Measurements from ENCODE around the gene TBCD.

Gene TBCD

GRCh38 chr17:82860606-82861392, 108.9 kb downstream of the TBCD start:
- no peaks in the 10 kb centered on the region for H3K27me3 ChIP-seq (ENCODE audit: insufficient read depth, poor library complexity, severe bottlenecking)
- H3K9me3 ChIP-seq (ENCODE audit: severe bottlenecking) = no peaks in the 10 kb centered on the region
- peak overlapping the region; percentile 16 for H3K27ac ChIP-seq (ENCODE audit: poor library complexity, severe bottlenecking)
- TF ChIP-seq CTCF (IDR thresholded peaks at IDR 0.05; ENCODE audit: poor library complexity, severe bottlenecking) = no peak
- H3K4me1 ChIP-seq (ENCODE audit: insufficient read depth, poor library complexity, severe bottlenecking) = peaks cover 22% of the 10 kb centered on the region
- DNase-seq (ENCODE audit: low spot score) (peak; percentile 46), ATAC-seq (ENCODE audit: low read depth) (no peak)
- H3K4me3 ChIP-seq (ENCODE audit: severe bottlenecking) = no peak overlapping the region
- H3K36me3 ChIP-seq (ENCODE audit: low read depth) = no peaks in the 10 kb centered on the region

- ATAC-seq (ENCODE audit: low read depth) (no peak), DNase-seq (ENCODE audit: low spot score) (no peak)
- Histone ChIP-seq H3K4me3 (ENCODE audit: severe bottlenecking) (no peak overlapping the region), H3K4me1 (ENCODE audit: insufficient read depth, poor library complexity, severe bottlenecking) (peaks cover 22% of the 10 kb centered on the region), H3K27me3 (ENCODE audit: insufficient read depth, poor library complexity, severe bottlenecking) (no peaks in the 10 kb centered on the region), H3K36me3 (ENCODE audit: low read depth) (no peaks in the 10 kb centered on the region), H3K27ac (ENCODE audit: poor library complexity, severe bottlenecking) (no peak overlapping the region), H3K9me3 (ENCODE audit: severe bottlenecking) (no peaks in the 10 kb centered on the region)
- no peak for TF ChIP-seq CTCF (IDR thresholded peaks at IDR 0.05; ENCODE audit: poor library complexity, severe bottlenecking)
These were observed 109.5 kb downstream of the TBCD start for GRCh38 chr17:82861393-82861775.

DNA sequence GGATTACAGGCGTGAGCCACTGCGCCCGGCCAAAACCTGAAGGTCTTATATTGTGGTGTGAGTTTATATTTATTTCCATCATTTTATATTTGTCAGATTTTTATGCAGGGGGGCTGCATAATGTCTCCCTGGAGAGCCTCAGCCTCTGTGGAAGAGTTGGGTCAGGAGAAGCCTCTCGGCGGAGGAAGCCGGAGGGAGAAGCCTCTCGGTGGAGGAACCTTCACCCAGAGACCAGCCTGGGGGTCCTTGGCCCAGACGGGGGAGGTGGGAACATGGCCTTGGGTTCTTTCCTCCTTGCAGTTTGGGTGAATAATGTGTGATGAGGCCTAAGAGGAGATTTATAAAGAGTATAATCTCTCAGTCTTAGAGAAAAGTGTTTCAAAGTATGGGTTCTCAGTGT, 110.3 kb downstream of the TBCD start:
- DNase-seq (ENCODE audit: low spot score) (no peak), ATAC-seq (ENCODE audit: low read depth) (no peak)
- no peak overlapping the region for H3K4me3 ChIP-seq (ENCODE audit: severe bottlenecking)
- peaks cover 22% of the 10 kb centered on the region for H3K4me1 ChIP-seq (ENCODE audit: insufficient read depth, poor library complexity, severe bottlenecking)
- TF ChIP-seq CTCF (IDR thresholded peaks at IDR 0.05; ENCODE audit: poor library complexity, severe bottlenecking) = no peak
- H3K27ac ChIP-seq (ENCODE audit: poor library complexity, severe bottlenecking) = no peak overlapping the region
- H3K36me3 ChIP-seq (ENCODE audit: low read depth) = no peaks in the 10 kb centered on the region
- H3K9me3 ChIP-seq (ENCODE audit: severe bottlenecking) = no peaks in the 10 kb centered on the region
- H3K27me3 ChIP-seq (ENCODE audit: insufficient read depth, poor library complexity, severe bottlenecking) = no peaks in the 10 kb centered on the region

DNA sequence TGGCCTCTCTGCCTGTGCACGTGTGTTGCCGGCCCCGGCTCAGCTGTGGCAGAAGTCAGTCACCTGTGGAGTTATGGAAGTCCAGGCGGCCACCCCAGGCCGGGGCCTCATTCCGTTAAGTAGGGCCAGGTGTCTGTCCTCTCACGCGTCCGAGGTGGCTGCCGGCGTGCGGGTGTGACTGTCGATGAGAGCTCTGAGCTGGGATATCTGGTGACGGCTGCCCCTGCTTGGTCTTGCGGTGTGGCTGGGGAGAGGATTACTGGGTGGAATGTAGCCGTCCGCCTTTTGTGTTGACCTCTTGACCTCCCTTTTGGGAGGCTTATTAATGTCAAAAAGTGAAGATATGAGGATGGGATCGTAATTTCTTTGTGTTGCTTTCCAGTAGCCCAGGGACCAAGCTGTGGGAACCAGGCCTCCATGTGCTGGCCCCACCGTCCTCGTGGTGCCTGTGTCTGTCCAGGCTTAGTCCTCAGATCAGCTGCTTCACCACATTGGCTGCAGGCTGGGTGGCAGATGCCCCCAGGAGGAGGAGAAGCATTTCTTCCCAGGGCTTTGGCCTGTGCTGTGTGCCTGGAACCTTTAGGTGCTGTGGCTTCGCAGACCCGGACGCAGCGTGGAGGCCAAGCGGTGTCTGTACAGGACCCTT, 111.0 kb downstream of the TBCD start:
- no peak overlapping the region for H3K4me3 ChIP-seq (ENCODE audit: severe bottlenecking)
- TF ChIP-seq CTCF (IDR thresholded peaks at IDR 0.05; ENCODE audit: poor library complexity, severe bottlenecking) = no peak
- DNase-seq (ENCODE audit: low spot score) (peak; percentile 61), ATAC-seq (ENCODE audit: low read depth) (no peak)
- H3K4me1 ChIP-seq (ENCODE audit: insufficient read depth, poor library complexity, severe bottlenecking) = peaks cover 22% of the 10 kb centered on the region
- H3K36me3 ChIP-seq (ENCODE audit: low read depth) = no peaks in the 10 kb centered on the region
- no peak overlapping the region for H3K27ac ChIP-seq (ENCODE audit: poor library complexity, severe bottlenecking)
- H3K27me3 ChIP-seq (ENCODE audit: insufficient read depth, poor library complexity, severe bottlenecking) = no peaks in the 10 kb centered on the region
- no peaks in the 10 kb centered on the region for H3K9me3 ChIP-seq (ENCODE audit: severe bottlenecking)

Data from RWPE2 (cell line).